ENCODE measurements around the gene NKAIN4. TPM values are rescaled to one million over a fixed set of nuclear protein-coding genes. Genes with fewer than 3 reads are reported as not detected.

Gene NKAIN4
- total and polyA plus RNA-seq, 8 donors = 1.1 to 18.1 (median 7.8) TPM; not detected in 1

DNA sequence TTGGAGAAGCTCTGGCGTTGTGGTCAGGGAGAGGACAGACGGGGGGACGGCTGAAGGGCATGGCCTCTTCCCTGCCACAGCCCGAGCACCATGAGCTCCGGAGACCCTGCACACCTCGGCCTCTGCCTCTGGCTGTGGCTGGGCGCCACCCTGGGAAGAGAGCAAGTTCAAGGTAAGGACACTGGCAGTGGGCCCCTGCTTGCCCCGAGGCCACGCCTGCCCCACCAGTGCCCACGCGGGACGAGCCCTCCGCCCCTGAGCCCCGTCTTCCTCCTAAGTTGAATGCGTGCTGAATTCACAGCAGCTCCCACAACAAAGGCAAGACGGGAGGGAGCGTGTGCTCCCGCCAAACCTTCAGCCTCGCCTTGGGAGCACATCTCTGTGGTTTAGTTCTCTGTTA, 40.8 kb upstream of the NKAIN4 start:
- DNase-seq (peak in 1 of 4 donors; percentile 58), ATAC-seq (no peak)
- no peak overlapping the region for H3K27ac ChIP-seq
- TF ChIP-seq, protein P1, sequence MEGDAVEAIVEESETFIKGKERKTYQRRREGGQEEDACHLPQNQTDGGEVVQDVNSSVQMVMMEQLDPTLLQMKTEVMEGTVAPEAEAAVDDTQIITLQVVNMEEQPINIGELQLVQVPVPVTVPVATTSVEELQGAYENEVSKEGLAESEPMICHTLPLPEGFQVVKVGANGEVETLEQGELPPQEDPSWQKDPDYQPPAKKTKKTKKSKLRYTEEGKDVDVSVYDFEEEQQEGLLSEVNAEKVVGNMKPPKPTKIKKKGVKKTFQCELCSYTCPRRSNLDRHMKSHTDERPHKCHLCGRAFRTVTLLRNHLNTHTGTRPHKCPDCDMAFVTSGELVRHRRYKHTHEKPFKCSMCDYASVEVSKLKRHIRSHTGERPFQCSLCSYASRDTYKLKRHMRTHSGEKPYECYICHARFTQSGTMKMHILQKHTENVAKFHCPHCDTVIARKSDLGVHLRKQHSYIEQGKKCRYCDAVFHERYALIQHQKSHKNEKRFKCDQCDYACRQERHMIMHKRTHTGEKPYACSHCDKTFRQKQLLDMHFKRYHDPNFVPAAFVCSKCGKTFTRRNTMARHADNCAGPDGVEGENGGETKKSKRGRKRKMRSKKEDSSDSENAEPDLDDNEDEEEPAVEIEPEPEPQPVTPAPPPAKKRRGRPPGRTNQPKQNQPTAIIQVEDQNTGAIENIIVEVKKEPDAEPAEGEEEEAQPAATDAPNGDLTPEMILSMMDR (IDR thresholded peaks at IDR 0.05) = no peak
- peaks cover 16 to 82% of the 10 kb centered on the region in 2 donors for H3K27me3 ChIP-seq
- H3K9me3 ChIP-seq = no peaks in the 10 kb centered on the region
- intact Hi-C loops (cut with DNase I) = no loop called here
- no peaks in the 10 kb centered on the region for H3K4me1 ChIP-seq
- H3K36me3 ChIP-seq = peaks cover 0 to under 1% of the 10 kb centered on the region in 2 donors
- no peak overlapping the region for H3K4me3 ChIP-seq

DNA sequence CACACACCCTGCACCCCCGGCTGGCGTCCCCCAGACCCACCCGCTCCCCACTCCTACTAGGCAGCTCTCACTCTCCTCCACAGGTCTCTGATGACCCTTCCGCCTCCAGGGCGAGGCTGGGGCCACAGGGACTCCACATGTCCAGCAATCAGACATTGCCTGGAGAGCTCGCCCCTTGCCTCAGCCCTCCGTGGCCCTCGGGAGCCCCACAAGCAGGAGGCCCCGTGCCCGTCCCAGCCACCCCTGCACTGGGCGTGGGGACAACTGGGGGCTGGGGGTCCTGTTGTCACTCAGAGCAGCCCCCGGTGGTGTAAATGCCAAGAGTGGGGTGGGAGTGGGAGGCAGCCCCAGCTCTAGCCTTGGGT, 40.3 kb upstream of the NKAIN4 start:
- TF ChIP-seq, protein P1 (IDR thresholded peaks at IDR 0.05) = no peak
- Histone ChIP-seq H3K27ac (no peak overlapping the region), H3K36me3 (peaks cover 0 to 5% of the 10 kb centered on the region in 2 donors), H3K27me3 (peaks cover 16 to 77% of the 10 kb centered on the region in 2 donors), H3K9me3 (no peaks in the 10 kb centered on the region), H3K4me1 (no peaks in the 10 kb centered on the region), H3K4me3 (no peak overlapping the region)
- DNase-seq = peak in 1 of 4 donors; percentile 70
- intact Hi-C loops (cut with DNase I) = no loop called here
- no peak for ATAC-seq

DNA sequence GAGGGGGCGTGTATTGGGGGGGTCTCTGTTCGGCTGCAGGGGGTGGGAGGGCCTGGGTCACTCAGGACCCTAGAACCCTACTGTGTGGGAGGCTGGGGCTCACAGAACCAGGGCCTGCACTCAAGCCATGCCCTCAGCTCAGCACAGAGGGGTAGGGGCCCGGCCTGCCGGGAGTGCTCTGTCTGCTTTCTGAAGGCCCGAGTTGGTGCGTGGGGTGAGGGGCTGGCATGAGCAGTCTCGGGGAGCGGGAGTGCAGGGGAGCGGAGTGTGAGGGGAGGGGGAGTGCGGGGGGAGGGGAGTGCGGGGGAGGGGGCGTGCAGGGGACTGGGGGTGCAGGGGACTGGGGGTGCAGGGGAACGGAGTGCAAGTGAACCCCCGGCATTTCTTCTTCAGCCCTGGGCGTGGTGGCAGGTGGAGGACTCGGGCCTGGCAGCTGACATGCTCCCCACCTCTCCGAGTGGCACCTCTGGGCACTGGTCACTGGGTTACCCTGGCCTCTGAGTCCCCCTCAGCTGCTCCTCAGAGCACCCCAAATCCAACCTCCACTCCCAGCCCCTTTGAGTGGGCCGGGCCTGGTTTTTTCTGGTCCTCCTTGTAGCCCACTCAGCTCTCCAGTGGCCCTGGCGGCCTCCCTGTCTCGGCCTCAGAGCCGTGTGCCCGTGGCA, 39.7 kb upstream of the NKAIN4 start:
- no peak overlapping the region for H3K27ac ChIP-seq
- peaks cover 0 to 10% of the 10 kb centered on the region in 2 donors for H3K36me3 ChIP-seq
- intact Hi-C loops (cut with DNase I) = no loop called here
- DNase-seq (peak in 1 of 4 donors; percentile 55), ATAC-seq (no peak)
- TF ChIP-seq, protein P1 (IDR thresholded peaks at IDR 0.05) = no peak
- no peaks in the 10 kb centered on the region for H3K9me3 ChIP-seq
- no peak overlapping the region for H3K4me3 ChIP-seq
- no peaks in the 10 kb centered on the region for H3K4me1 ChIP-seq
- H3K27me3 ChIP-seq = peaks cover 16 to 72% of the 10 kb centered on the region in 2 donors

- Histone ChIP-seq H3K9me3 (no peaks in the 10 kb centered on the region), H3K27ac (no peak overlapping the region), H3K4me1 (no peaks in the 10 kb centered on the region), H3K27me3 (peaks cover 16 to 66% of the 10 kb centered on the region in 2 donors), H3K36me3 (peaks cover 0 to 16% of the 10 kb centered on the region in 2 donors), H3K4me3 (no peak overlapping the region)
- TF ChIP-seq, protein P1 (IDR thresholded peaks at IDR 0.05) = no peak
- ATAC-seq = no peak
- intact Hi-C loops (cut with DNase I) = no loop called here
- DNase-seq = peak in 1 of 4 donors; percentile 66
Measured at GRCh38 chr20:63293456-63293855, 39.2 kb upstream of the NKAIN4 start.

- no peaks in the 10 kb centered on the region for H3K4me1 ChIP-seq
- intact Hi-C loops (cut with DNase I) = no loop called here
- no peak within 1 kb of the TSS for H3K4me3 ChIP-seq
- TF ChIP-seq, protein P1 (IDR thresholded peaks at IDR 0.05) = no peak
- DNase-seq = peak in 1 of 4 donors; percentile 38
- peaks cover 16 to 61% of the 10 kb centered on the region in 2 donors for H3K27me3 ChIP-seq
- no peaks in the 10 kb centered on the region for H3K9me3 ChIP-seq
- peaks cover 0 to 21% of the 10 kb centered on the region in 2 donors for H3K36me3 ChIP-seq
- H3K27ac ChIP-seq = no peak within 1 kb of the TSS
- no peak for ATAC-seq
Measured at GRCh38 chr20:63292904-63293303, 38.6 kb upstream of the NKAIN4 start, which contains the start of gene COL20A1. TSS of gene COL20A1 (plus strand) at chr20:63293186. CDS start at chr20:63295108, 1,922 bp downstream.
